ENCODE data around the gene CD244. TPM values are rescaled to one million over a fixed set of nuclear protein-coding genes. Genes with fewer than 3 reads are reported as not detected.

CD244 gene
- total RNA-seq, 1 donor from 2014 or later: 0.56 TPM

Other genes starting within 250 kb of the CD244 start
- 0.36 TPM for gene SLAMF1, start 215.8 kb downstream of the CD244 start, total RNA-seq
- 2.0 TPM for gene CD48, start 151.1 kb downstream of the CD244 start, total RNA-seq
- gene SLAMF7, start 123.6 kb downstream of the CD244 start, total RNA-seq: 6.3 TPM
- 0.20 TPM for gene LY9, start 66.7 kb downstream of the CD244 start, total RNA-seq
- gene ITLN1, start 22.3 kb upstream of the CD244 start, total RNA-seq: not detected
- gene ITLN2, start 91.9 kb upstream of the CD244 start, total RNA-seq: 0.16 TPM
- gene F11R, start 158.3 kb upstream of the CD244 start, total RNA-seq: 137 TPM
- gene TSTD1, start 176.1 kb upstream of the CD244 start, total RNA-seq: 67.9 TPM
- gene USF1, start 183.1 kb upstream of the CD244 start, total RNA-seq: 25.2 TPM
- 6.0 TPM for gene ARHGAP30, start 207.0 kb upstream of the CD244 start, total RNA-seq
- 115 TPM for gene NECTIN4, start 226.7 kb upstream of the CD244 start, total RNA-seq
- gene KLHDC9, start 235.5 kb upstream of the CD244 start, total RNA-seq: 4.5 TPM

All from esophagus mucosa (tissue), 1 donor.